Activated T-cell treated with anti-CD3 and anti-CD28 coated beads for 48 hours (primary cell): ENCODE data around the gene DPF1.

ENCODE experiments used
- DNase-seq: peaks from one replicate; pipeline ENCODE4 v3.0.0-alpha.2; 2020; ENCODE audit warnings: low read depth

Gene DPF1

DNA sequence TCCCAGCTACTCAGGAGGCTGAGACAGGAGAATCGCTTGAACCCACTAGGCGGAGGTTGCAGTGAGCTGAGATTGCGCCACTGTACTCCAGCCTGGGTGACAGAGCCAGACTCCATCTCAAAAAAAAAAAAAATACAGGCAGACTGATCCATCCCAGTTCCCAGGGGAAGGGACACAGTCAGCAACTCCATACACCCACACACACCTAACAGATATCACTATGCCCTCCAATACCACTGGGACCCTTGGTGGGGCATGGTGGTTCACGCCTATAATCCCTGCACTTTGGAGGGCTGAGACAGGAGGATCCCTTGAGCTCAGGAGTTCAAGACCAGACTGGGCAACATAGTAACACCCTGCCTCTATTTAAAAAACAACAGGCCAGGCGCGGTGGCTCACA lies 2.6 kb downstream of the DPF1 start:
- no peak for DNase-seq

DNA sequence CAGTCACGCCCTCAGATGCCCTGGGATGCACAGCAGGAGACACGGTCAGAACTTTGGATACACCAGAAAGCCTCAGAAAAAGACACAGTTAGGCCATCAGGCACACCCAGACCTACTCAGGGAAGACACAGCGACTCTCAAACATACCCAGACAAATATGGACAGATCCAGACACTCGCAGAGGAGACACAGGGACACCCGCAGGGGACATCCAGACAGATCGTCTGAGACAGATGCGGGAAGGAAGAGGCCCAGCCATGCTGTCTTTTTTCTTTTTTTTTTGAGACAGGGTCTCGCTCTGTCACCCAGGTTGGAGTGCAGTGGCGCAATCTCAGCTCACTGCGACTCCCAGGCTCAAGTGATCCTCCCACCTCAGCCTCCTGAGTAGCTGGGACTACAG lies 4.8 kb downstream of the DPF1 start:
- DNase-seq: no peak

DNA sequence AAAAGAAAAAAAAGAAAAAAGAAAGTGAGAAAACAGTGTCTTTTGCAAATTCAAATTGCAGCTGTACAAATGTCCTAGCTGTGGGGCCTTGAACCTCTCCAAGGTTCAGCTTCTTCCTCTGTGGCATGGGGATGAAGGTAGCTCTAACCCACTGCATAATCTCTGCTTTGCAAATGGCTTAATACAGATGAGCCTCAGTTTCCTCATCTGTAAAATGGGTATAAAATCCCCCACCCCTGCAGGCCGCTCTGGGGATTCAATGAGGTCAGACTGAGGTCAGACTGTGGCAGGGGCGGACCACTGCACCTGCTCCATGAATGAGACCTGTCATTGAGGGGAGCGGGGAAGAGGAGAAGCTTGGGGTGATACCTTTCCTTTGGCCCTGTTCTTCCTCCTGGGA lies 5.8 kb downstream of the DPF1 start:
- no peak for DNase-seq

DNA sequence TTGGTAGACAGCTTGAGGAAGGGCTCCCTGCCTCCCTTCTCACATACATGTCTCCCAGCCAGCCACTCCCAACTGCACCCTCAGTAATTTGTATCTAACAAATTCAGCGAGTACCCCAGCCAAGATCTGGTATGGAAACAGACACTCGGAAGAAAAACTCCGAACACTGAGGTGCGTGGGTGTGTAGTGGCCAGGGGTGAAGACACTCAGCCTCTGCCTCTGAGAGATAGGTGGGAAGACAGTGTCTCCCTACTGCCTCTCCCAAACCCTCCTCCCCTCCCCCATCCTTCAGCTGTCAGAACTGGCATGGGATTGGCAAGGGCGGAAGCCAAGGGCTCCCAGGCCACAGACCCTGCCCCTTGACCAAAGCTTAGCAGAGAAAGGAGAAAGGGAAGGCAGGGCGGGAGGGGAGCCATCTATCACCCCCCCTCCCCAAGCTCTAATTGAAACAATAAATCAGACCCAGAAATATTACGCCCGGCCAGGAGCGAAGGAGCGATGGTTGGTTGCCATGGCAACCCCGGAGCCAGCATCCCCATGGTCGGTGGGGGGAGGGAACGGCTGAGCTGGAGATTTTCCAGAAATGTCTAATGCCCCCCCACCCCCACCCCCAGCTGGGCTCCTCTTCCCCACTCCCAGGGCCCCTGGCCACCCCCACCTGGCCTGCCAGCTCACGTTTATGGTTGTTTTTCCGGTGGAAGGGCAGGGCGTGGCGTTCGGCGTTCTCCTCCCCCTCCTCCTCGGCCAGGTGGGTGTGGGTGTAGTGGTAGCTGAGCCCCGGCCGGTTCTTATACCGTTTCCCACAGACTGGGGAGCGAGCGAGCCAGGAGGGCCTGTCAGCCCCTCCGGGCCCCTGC lies 7.0 kb downstream of the DPF1 start:
- no peak for DNase-seq

DNA sequence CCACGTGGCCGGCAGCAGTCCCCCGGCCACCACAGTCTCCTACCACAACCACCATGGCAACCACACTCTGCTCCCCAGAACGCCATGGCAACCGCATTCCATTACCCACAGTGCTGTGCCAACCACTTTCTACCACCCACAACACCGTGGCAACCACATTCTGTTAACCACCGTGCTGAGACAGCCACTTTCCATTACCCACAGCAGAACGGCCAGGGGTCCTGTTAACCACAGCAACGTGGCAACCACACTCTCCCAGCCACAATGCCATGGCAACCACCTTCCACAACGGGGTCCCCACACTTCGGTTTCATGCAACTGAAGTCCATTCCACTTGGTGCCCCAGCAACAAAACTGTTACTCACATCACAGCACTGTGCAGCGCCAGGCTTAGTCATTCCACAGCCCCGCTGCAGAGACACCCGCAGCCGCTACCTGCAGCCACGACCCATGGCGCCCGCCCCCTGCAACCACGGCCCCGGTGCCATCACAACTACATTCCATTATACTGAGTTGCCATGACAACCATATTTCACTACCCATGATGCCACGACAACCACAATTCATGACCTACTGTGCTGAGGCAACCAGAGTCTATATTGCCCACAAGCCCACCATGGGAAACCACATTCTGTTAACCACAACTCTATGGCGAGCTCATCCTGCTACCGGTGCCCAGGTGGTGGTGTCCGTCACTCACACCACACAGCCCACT lies 10.0 kb downstream of the DPF1 start:
- peak; percentile 74 for DNase-seq

DNA sequence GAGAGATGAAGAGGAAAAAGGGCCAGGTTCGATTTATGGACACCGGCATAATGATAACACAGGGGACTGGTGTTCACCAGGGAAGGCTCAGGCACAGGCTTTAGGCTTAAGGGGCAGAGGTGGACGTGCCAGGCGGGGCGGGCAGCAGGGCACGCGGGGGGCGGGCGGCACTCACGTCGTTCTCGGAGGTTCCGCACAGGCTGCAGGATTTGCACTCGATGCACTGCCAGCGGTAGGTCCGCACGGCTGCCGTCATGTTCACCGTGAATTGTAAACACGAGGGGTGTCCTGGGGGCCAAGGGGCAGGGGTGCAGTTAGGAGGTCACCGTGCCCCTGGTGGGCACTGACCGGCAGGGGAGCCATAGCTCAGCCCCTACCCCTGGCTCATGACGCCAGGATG lies 10.6 kb downstream of the DPF1 start:
- no peak for DNase-seq

DNA sequence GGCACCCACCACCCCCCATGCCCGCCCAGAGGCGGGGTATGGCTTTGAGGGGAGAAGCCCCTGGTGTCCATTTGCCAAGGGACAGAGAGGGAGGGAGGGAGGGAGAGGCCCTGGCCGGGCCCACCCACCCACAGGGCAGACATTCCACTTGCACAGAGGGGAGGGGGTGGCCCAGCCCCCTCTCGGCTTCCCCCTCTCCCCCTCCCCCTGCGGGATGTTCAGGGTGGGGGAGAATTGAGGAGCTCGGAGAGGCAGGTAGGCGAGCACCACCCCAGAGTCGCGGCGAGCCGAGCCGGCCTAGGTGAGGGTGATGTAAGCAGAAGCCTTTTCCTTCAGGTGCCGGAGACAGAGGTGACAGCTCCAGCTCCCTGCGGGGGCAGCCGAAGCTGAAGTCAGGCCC lies 12.3 kb downstream of the DPF1 start:
- no peak for DNase-seq

DNA sequence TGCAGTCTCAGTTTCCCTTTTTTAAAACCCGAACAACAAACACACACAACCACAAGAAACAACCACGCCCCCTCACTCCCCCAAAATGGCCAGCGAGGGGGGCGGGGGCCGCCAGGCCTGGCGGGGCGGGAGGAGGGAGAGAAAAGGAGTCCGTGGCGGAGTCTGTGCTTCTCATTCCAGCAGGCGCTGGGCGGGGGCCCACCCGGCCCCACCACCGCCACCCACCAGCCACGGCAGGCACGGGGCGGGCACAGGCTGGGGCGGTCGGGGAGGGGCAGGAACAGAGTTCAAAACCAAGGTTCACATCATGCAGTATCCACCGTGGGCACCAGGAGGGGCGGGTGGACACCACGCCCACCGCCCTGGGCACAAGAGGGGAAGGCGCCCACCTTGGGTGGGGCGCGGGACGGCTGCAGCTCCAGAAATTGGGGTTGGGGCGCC lies 12.9 kb downstream of the DPF1 start:
- DNase-seq: no peak

DNA sequence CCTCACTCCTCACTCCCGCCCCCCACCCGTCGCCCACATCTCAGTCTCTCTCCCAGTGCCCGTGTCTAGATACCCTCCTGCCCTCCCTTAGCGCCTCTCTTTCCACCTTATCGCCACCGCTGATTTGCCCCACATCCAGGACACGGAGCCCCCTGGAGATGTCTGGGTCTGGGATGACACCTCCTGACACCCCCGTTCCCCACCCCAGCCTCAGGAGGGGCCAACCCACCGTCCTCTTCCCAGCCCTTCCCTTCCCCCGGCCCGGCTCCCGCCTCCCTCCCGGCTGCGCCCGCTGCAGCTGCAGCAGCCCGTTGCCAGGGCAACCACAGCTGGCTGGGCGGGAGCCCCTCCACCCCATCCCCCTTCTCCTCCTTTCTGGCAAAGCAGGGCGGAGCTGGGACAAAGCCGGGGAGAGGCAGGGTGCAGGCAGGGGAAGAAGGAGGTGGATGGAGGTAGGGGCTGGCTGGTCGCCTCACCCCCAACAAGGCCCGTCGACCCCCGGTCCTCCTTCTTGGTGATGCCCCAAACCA lies 13.5 kb downstream of the DPF1 start:
- no peak for DNase-seq

DNA sequence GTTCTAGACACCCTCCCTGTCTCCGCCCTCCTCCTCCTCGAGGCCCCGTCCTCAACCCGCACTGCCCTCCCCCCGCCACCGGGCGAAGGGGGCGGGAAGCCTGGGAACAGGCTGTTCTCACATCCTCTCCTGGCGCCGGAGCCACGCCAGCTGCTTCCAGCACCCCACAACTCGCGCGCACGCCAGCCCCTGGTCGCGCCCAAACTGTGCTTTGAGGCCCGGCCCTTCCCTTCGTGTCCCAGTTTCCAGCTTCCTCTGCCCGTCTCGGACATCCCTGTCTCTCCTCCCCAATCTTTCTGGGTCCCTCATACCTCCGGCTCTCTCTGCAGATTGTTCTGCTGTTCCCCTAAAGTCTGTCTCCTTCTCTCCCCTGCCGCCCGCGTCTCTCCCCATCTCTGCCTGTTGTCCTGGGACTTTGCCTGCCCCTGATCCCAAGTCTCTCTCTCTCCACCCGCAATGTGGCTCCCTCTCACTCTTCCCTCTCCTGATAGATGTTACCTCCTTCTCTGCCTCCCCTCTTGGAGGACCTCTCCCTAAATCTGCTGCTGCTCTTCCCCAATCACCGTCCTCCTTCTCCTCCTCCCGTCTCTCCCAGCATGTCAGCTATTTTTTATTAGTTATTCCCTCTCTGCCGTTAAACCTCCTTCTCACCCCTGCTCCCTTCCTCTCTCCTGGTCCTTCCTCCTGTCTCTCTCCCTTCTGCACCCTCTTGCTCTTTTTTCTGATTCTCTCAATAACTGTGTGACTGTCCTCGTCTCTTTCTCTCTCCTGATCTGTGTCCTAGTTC lies 14.2 kb downstream of the DPF1 start:
- DNase-seq: no peak

DNA sequence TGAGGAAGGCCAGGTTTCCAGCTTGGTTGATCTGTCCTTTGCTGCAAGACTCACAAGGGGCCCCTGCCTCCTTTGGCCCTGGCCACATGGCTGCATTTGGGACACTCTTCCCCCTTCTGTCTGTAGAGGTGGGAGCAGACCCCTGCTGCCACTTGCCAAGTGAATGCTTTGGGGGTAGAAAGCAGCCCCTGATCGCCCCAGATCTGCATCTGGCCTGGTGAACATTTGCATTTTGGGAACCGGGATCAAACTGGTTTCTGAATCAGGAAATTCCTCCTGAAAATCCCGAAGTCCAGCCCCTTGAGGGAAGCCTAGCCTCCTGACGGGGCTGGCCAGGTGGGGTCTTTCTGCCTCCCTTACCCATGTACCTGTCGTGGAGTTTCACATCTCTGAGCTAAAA lies 14.9 kb downstream of the DPF1 start:
- no peak for DNase-seq

DNA sequence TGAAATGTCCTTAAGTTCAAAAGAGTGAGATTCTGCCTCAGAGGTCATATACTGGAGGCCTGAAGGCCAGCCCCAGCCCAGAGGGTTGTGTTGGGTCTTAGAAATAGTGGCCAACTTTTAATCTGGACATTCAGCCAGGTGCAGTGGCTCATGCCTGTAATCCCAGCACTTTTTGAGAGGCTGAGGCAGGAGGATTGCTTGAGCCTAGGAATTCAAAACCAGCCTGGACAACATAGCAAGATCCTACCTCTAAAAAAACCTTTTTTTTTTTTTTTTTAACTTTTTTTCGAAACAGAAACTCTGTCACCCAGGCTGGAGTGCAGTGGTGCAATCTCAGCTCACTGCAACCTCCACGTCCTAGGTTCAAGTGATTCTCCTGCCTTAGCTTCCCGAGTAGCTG lies 15.5 kb downstream of the DPF1 start:
- DNase-seq: no peak

DNA sequence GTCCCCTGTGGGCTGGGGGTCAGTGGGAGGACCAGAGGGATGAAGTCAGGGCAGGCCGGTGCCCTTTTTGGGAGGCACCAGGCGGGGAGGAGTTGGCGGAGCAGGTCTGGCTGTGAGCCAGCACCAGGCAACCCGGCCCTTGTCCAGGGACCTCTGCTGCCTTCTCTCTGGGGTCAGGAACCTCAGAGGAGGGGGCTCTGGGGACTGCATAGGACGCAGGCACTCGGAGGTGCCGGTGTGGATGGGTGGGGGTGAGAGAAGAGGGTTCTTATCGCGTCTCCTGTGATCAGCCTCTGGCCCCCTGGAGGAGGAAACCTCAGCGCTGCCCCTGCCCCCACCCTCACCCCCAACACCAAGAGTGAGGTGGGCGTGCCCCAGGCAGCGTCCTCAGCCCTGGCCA lies 16.5 kb downstream of the DPF1 start:
- no peak for DNase-seq

DNA sequence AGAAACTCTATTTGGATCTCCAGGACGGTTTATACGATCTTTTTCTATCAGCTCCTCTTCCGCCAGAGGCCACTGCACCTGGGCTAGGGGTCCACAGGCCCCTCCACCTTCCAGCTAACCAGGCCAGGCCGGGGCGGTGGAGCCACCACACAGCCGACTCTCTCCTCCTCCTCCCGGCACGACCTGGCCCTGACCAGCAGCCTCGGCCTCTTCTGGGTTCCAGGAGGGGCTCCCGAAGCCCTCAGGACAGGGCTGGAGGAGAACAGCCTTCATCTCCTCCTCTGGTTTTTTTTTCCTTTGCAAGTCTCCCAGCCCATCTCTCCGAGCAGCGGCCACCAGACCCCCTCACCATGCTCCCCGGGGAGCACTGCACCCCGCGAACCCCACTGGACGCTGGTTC lies 17.1 kb downstream of the DPF1 start:
- DNase-seq: no peak

DNA sequence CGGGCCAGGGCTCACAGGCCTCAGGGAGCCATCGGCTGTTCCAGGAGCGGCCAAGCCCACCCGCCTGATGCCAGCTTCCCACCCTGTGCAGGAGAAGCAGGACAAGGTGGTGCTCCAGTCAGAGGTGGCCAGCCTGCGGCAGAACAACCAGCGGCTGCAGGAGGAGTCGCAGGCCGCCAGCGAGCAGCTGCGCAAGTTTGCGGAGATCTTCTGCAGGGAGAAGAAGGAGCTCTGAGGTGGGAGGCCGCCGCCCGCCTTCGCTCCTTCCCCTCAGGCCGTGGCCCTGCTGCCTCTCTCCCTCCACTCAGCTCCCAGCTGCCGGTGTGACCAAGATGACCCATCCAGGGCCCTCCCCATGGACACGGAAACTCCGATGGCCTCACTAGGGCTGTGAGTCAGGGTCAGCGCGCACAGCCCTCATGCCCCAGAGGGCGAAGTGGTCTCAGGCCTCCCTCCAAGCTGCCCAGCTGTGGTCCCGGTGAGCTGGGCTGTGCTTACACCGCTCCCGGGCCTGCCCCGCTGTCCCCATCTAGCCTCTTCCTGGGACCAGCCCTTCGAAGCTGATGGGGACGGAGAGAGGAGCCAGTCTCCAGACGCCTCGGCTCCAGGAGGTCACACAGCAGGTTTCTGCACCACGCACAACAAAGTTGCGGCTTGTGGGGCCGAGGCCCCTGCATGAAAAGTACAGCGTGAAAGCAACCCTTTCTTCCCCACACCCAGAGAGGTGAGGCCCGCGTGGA lies 17.8 kb downstream of the DPF1 start:
- no peak for DNase-seq

DNA sequence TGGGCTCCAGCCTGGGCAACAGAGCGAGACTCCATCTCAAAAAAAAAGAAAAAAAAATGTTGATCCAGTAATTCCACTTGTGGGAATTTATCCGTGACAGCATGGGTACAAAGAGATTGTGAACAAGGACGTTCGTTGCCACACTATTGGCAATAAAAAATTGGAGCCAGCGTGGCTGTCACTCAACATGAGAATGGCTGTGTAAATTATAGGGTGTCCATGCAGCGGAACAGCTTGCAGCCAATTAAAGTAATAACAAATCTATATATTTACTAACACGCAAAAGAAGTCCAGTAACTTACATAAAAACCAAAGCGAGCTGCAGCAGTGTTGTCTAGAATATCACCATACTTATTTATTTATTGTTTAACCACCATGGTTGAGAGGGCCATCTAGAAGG lies 19.3 kb downstream of the DPF1 start:
- no peak for DNase-seq

DNA sequence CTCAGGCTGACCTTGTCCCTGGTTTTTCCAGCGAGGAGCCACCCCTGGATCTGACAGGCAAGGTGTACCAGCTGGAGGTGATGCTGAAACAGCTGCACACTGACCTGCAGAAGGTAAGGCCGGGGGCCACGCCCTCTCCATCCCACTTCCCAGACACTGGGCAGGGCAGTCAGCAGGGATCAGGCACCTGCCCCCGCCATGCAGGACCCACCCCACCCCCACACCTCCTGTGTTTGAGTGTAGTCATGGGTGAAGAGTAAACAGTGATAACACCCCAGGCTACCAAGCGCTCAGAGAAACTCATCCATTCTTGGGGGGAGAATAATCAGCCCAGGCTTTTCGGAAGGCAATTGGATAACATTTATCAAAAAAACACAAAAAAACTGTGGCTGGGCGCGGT lies 19.9 kb downstream of the DPF1 start:
- DNase-seq: no peak

DNA sequence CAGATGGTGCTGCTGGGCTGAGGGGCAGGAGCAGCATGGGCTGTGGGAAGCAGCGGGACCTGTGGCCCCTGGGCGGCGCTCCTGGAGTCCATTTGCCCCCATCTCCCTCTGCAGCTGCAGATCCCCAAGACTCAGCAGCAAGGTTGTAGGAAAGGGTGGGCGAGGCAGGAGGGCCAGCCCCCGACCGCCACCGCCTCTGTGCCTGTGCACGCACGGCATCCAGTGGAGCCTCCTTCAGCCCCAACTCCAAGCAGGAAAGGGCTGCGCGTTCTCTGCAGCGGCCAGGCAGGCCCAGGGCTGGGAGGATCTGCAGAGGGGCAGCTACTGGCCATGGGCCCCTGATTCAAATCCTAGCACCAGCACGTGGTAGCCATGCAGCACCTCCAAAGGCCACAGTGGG lies 20.8 kb downstream of the DPF1 start:
- DNase-seq: no peak

DNA sequence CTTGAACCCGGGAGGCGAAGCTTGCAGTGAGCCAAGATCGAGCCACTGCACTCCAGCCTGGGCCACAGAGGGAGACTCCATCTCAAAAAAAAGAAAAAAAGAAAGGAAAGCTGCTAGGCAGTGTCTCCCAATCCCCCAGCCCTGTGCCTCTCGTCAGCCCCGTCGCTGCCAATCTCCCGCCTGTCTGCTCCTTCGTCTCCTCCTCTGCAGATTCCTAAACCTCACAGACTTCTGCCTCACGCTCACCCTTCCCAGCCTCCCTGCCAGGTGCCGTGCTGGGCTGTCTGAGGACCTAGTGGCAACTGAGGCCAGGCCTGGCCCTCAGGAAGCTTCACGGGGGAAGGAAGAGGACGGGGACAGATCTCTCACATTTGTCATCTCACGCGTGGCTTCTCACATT lies 21.5 kb downstream of the DPF1 start:
- no peak for DNase-seq

DNA sequence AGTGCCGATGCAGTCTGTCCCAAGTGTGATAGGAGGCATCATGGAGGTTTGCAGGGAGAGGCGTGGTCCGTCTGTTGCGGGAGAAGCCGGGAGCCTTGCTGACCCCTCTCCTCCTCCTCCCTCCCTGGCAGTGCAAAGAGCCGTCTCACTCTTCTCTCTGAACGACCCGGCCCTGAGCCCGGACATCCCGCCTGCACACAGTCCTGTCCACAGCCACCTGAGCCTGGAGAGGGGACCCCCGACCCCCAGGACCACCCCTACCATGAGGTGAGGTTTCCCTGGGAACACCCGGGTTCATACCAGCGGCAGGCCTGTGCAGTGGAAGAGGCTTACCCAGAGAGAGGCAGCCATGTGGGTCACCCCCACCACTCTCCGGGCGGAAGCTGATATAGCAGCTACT lies 22.3 kb downstream of the DPF1 start:
- DNase-seq: no peak

DNA sequence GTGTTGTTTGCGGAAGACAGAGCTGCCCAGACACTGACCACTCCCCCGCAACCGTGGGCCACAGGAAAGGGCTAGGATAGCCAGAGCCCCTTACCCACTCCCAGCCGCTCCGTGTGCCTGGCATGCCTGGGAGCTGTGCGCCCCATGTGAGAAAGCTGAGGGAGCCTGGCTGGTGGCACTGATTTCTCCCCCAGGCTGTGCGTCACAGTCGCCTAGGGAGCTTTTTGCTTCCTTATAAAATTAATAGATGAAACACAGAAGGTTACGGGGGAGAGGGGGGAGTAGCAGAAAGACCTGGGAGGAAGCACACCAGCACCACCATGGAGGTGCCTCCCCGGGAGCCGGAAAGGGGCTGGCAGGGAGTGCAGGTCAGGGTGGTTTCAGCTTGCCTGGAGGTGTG lies 24.7 kb downstream of the DPF1 start:
- DNase-seq: no peak
